Transverse colon (tissue), 4 donors: ENCODE results near the gene ZFYVE27. TPM values are rescaled to one million over a fixed set of nuclear protein-coding genes. Genes with fewer than 3 reads are reported as not detected.

Experiments used
- DNase-seq: peaks from one replicate; pipeline ENCODE4 v3.0.0-alpha.2; 2019
- H3K27ac ChIP-seq, 4 donors: fragments of 200-600 bp; sonication (generic); 2 replicates each; pipeline ENCODE4 v1.5.1; 2016 to 2018; ENCODE audit warnings: inconsistent platforms in 4 of 4
- H3K27me3 ChIP-seq: fragments of 200-600 bp; sonication (generic); 2 replicates; pipeline ENCODE4 v1.5.1; 2017; ENCODE audit warnings: inconsistent platforms
- H3K36me3 ChIP-seq, 4 donors: fragments of 200-600 bp; sonication (generic); 2 replicates each; pipeline ENCODE4 v1.5.1; 2017 to 2019; ENCODE audit warnings: inconsistent platforms in 4 of 4
- H3K4me1 ChIP-seq, 4 donors: fragments of 200-600 bp; sonication (generic); 2 replicates each; pipeline ENCODE4 v1.5.1; 2017 to 2020; ENCODE audit warnings: inconsistent platforms in 4 of 4
- H3K4me3 ChIP-seq, 4 donors: fragments of 200-600 bp; sonication (generic); 1 replicate in 1 of 4; 2 replicates in 3 of 4; pipeline versions ENCODE4 v1.5.1 to v1.6.1; 2017 to 2019; ENCODE audit warnings: inconsistent platforms in 4 of 4
- H3K9me3 ChIP-seq, 2 donors: fragments of 200-600 bp; sonication (generic); 2 replicates each; pipeline ENCODE4 v1.5.1; 2017 to 2019; ENCODE audit warnings: inconsistent platforms in 2 of 2
- CTCF ChIP-seq, 5 experiments: fragments of 200-600 bp in 3 of 5; fragments of 450-650 bp in 2 of 5; sonication (generic) in 3 of 5; IDR thresholded peaks; 1 replicate in 2 of 5; 2 replicates in 3 of 5; pipeline ENCODE4 v1.5.1; 2016 to 2017; ENCODE audit warnings: antibody characterized with exemption in 5 of 5, inconsistent platforms in 3 of 5, mild to moderate bottlenecking in 2 of 5, moderate library complexity in 1 of 5
- EP300 ChIP-seq: sonication (generic); formaldehyde crosslinking; IDR thresholded peaks from one replicate; pipeline ENCODE4 v1.6.1; 2017; ENCODE audit warnings: antibody characterized with exemption, low read depth
- POLR2A ChIP-seq: fragments of 450-650 bp; IDR thresholded peaks from one replicate; pipeline ENCODE4 v1.6.1; 2016; ENCODE audit warnings: antibody characterized with exemption, mild to moderate bottlenecking, moderate library complexity
- POLR2AphosphoS5 ChIP-seq, 3 donors: sonication (generic); formaldehyde crosslinking; IDR thresholded peaks; one replicate each; pipeline ENCODE4 v1.6.1; 2016; ENCODE audit warnings: antibody characterized with exemption in 3 of 3
- WGBS, 2 donors: methylation state at CpG; one replicate each; pipeline ENCODE4 v1.1.5; 2018; ENCODE audit warnings: low coverage in 1 of 2; 5-methylcytosine and 5-hydroxymethylcytosine counted together
- in situ Hi-C, 4 donors: fragments of 200-750 bp; cut with MboI; loops; one replicate each; pipeline versions ENCODE4 v1.15.0 to v1.15.1; 2017; ENCODE audit warnings: low sequenced_read_pairs in 3 of 4, low pct_ligation_motif_present in 1 of 4, low pct_unique_long_range_greater_than_20kb in 1 of 4
- intact Hi-C: fragments of 100-400 bp; cut with DNase I; formaldehyde crosslinking; loops from one replicate; pipeline ENCODE4 v1.15.1; 2023; ENCODE audit warnings: low total_unique reads
- total RNA-seq, 4 donors: library from RNA; depleted of rRNA; stranded (reverse); fragments of >200 nt; gene quantifications; one replicate each; pipeline ENCODE4 v1.1.0, GENCODE V29; 2016

Gene ZFYVE27
- total RNA-seq, 4 donors from 2014 or later: 46.4 to 102 (median 63.9) TPM

DNA sequence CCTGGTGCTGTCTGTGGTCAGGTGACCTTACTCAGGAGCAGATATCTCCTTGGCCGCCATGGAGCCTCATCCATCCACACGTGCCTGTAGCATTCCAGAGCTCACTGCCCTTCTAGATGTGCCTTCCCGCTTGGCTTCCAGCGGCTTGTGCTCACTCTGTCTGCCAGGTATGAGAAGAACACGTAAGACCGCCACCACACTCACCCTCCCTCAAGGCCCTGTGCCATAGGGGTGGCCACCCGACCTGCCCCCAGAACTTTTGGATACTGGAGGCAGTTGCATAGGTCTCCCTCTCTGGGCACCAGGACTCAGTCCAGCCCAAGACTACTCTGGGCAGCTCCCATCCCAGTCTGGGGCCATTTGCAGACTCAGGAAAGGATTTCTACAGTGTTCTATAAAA is 19.3 kb upstream of the ZFYVE27 start:
- TF ChIP-seq EP300 (no peak), POLR2A (no peak), POLR2AphosphoS5 (IDR thresholded peaks at IDR 0.05) (no peak), CTCF (IDR thresholded peaks at IDR 0.05) (no peak)
- Histone ChIP-seq H3K36me3 (no peaks in the 10 kb centered on the region), H3K27me3 (no peaks in the 10 kb centered on the region), H3K4me3 (no peak overlapping the region), H3K27ac (peak overlapping the region; percentile 87 to 99 (median 96)), H3K9me3 (no peaks in the 10 kb centered on the region), H3K4me1 (peaks cover 49 to 81% (median 68%) of the 10 kb centered on the region in 4 donors)
- 90% methylated on average over 7 of the region's 7 CpGs; no CpG with 5 or more reads in 1 of the 2 donors for WGBS, 2 donors
- intact Hi-C loops (no loop called here), in situ Hi-C loops (no loop called here)
- no peak for DNase-seq

DNA sequence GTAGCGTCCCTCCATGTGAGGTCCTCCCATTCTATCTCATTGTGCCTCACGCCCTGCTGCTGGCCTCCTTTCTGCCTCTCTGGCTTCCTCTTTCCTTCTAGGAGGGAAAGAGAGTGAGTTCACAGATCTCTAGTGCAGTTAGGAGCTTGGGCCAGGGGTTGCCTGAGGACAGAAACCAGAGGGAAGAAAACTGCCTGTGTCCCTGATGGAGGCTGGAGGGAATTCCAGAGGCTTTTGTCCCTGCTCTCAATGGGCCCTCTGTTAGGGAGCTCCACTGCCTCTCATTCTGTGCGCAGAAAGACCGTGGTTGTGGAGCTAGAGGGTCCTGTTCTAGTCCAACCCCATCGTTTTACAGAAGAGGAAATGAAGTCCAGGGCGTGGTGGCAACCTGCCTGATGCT is 18.8 kb upstream of the ZFYVE27 start:
- Histone ChIP-seq H3K27me3 (no peaks in the 10 kb centered on the region), H3K9me3 (no peaks in the 10 kb centered on the region), H3K4me1 (peaks cover 47 to 81% (median 70%) of the 10 kb centered on the region in 4 donors), H3K27ac (peak overlapping the region; percentile 87 to 99 (median 96)), H3K4me3 (no peak overlapping the region), H3K36me3 (no peaks in the 10 kb centered on the region)
- no peak for DNase-seq
- intact Hi-C loops: no loop called here
- TF ChIP-seq POLR2AphosphoS5 (IDR thresholded peaks at IDR 0.05) (no peak), POLR2A (no peak), EP300 (no peak), CTCF (IDR thresholded peaks at IDR 0.05) (no peak)
- WGBS, 2 donors: 37 to 52% methylated on average over 3 to 6 of the region's 6 CpGs
- in situ Hi-C loops: no loop called here

DNA sequence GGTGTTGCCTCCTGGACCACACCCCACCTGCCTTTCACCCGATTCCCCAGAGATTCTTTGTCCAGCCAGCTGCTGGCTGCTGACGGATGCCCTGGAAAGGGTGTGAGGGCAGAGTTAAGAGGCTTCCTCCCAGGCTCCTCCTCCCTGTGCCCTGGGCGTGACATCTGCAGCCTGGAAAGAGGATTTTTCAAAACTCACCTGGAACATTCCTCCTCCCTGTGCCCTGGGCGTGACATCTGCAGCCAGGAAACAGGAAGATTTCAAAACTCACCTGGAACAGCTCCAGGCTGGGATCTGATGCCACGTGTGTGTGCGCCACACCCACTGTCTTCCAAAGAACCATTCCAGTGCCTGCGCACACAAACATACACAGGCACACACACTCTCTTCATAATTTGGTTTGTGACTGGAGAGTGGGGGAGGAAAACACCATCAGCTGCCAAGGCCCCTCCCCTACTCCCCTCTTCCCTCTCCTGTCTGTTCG is 18.2 kb upstream of the ZFYVE27 start:
- Histone ChIP-seq H3K4me1 (peaks cover 47 to 83% (median 69%) of the 10 kb centered on the region in 4 donors), H3K36me3 (no peaks in the 10 kb centered on the region), H3K27ac (peak overlapping the region; percentile 87 to 99 (median 96)), H3K9me3 (no peaks in the 10 kb centered on the region), H3K27me3 (no peaks in the 10 kb centered on the region), H3K4me3 (no peak overlapping the region)
- WGBS, 2 donors: 22% methylated on average over 8 of the region's 8 CpGs; no CpG with 5 or more reads in 1 of the 2 donors
- peak; percentile 94 for DNase-seq
- intact Hi-C loops (no loop called here), in situ Hi-C loops (no loop called here)
- TF ChIP-seq POLR2A (peak; percentile 46), CTCF (IDR thresholded peaks at IDR 0.05) (no peak), EP300 (peak; percentile 32), POLR2AphosphoS5 (IDR thresholded peaks at IDR 0.05) (peak; percentile 50 to 88 (median 64))

DNA sequence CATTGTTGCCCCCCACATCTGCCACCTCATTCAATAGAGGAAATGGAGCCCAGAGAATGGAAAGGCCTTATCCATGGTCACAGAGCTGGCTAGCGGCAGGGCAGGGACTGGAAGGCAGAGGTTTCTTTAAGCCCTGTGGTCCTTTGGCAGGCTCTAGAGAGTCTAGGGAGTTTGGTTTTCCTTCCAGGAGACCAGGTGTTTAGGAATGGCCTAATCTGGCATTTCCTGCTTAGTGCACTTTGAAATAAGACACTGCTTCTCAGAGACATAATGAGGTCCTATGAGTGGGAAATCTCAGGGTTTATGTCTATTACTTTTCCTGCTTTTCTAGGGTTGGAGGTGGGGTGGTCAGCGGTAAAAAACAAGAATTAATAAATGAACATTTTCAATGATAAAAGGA is 17.3 kb upstream of the ZFYVE27 start:
- H3K27me3 ChIP-seq: no peaks in the 10 kb centered on the region
- TF ChIP-seq POLR2AphosphoS5 (IDR thresholded peaks at IDR 0.05): no peak
- no peak for TF ChIP-seq EP300
- no peak for TF ChIP-seq CTCF (IDR thresholded peaks at IDR 0.05)
- TF ChIP-seq POLR2A: no peak
- peaks cover 54 to 91% (median 75%) of the 10 kb centered on the region in 4 donors for H3K4me1 ChIP-seq
- no peak overlapping the region for H3K4me3 ChIP-seq
- 86 to 100% methylated on average over 1 to 2 of the region's 2 CpGs for WGBS, 2 donors
- intact Hi-C loops (no loop called here), in situ Hi-C loops (no loop called here)
- DNase-seq: no peak
- no peaks in the 10 kb centered on the region for H3K9me3 ChIP-seq
- peak overlapping the region; percentile 87 to 99 (median 96) for H3K27ac ChIP-seq
- H3K36me3 ChIP-seq: no peaks in the 10 kb centered on the region
